Smooth muscle cell of the brain vasculature (primary cell): ENCODE data around the gene REXO1.

Experiments used
- DNase-seq: peaks from one replicate; pipeline ENCODE4 v3.0.0-alpha.2; 2012; ENCODE audit warnings: low read depth, low spot score

REXO1 gene

GRCh38 chr19:1849132-1849474 is 820 bp upstream of the REXO1 start:
- DNase-seq, result no peak

DNA sequence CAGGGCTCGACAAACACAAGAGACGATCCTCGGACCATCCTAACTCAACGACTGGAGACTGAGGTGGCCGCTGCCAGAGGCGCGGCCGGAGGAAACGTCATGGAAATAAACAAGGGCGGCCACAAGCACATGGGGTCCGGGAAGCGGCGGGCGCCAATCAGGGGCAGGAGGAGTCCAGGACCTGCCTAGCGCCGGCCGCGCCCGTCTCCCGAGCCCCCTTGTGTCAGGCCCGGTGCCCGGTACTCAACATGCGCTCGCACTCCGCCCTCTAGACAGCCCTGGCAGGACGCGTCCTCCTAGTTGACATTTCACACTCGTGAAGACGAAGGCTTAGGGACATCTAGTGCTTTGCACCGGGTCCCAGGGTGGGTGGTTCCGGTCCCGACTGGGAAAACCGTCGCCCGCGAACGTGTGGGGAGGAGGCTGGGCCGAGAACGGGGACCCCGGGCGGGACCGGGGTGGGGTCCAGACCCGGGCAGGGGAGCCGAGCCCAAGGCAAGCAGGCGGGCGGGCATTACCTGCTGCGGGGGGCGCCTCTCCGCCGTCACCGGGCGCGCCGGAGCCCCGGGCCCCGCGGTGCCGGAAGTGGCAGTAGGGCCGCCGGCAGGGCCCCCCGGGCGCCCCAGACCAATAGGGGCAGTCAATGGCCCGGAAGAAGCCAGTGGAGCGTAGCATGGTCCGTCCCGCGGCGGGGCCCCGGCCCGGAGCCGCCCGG is 442 bp downstream of the REXO1 start:
- DNase-seq, result no peak

- DNase-seq, result no peak
Measured at GRCh38 chr19:1847348-1847683, 967 bp downstream of the REXO1 start.

GRCh38 chr19:1846517-1847204 is 1.6 kb downstream of the REXO1 start:
- no peak for DNase-seq

- no peak for DNase-seq
Measured at GRCh38 chr19:1845642-1846041, 2.6 kb downstream of the REXO1 start.

GRCh38 chr19:1845125-1845515 is 3.2 kb downstream of the REXO1 start:
- DNase-seq, result no peak

DNA sequence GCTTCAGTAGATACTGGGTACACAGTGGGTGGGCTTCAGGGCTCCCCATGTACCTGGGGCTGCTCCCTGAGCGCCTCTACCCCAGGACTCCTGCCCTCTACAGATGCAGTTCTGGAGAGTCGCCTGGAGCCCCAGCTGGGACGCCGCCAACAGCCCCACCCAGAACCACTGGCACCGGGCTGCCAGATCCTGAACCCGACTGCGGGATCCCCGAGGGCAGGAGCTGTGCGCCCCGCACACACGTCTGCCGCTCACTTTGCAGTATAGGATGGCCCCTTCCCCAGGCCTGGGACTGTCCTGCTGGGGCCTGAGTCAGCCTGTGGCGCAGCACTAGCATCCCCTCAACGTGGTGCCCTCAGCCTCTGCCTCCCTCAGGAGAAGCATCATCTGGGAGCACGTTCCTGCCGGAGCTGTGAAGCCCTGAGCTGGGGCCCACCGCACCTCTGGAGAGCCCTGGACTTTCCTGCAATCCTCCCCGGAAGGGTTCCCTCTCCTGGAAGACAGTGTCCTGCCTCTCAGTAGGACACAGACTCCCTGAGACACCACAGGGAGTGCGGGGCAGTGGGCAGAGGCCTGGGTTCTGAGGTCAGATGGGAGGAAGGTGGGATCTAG is 3.7 kb downstream of the REXO1 start:
- no peak for DNase-seq

DNA sequence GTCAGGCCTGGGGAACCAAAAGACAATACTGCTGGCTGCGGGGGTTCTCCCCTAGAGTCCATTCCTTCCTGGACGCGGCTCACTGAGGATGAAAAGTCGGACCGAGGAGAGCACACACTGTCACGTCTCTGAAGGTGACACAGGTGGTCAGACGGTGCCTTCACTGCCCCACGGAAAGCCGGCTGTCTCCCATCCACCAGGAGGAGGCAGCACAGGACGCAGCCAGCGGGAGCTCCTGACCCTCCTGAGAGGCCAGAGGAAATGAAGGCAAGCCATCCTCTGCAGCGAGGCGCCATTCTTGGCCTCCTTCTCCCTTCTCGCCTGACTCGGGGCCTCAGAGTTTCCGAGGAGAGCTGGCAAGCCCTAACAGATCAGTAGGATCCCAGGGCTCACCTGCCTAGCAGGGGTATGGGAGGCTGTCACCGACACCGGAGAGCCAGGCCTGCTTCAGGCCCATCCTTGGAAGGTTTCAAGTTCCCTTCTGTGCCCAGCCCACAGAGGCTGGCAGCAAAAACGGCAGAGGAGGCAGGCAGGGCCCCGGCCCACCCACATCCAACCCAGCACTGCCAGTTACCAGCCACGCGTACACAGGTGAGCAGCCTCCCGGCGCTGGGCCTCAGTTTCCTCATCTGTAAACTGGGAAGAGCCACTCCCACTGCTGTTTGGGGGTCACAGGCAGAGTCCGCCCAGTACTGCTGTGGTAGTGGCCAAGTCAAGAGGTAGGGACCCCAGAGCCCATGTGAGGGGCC is 4.5 kb downstream of the REXO1 start:
- DNase-seq, result no peak

- DNase-seq, result no peak
Measured at GRCh38 chr19:1843116-1843515, 5.2 kb downstream of the REXO1 start.

DNA sequence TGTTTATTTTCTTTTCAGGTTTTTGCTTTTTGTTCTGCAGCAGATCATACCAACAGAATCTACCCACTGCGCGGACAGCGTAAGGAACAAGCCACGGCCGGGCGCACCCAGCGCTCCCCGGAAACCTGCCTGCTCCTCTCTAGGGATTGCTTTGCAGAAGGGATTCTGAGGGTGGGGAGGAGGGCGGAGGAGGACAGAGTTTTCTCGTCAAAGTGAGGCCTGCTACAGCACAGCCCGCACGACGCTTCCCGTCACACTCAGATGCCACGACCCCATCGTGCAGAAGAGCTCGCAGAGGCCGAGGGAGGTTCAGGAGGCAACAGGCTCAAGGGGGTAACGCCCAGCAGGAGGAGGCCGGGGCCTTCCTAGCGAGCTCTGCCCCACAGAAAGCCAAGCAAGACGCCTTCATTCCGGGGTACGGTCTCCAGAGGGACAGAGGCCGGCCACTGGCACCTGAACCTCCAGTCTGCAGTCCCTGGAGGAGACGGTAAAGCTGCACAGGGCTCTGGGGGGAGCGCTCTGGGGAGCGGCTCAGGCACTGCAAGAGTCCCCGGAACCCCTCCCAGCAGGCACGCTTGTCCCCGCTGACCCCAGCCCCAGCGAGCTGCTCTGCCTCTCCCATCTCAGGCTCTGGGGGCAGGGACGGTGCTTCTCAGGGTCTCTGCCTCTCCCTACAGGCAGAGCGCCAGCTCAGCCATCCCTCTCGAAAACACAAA is 6.9 kb downstream of the REXO1 start:
- DNase-seq, result no peak

DNA sequence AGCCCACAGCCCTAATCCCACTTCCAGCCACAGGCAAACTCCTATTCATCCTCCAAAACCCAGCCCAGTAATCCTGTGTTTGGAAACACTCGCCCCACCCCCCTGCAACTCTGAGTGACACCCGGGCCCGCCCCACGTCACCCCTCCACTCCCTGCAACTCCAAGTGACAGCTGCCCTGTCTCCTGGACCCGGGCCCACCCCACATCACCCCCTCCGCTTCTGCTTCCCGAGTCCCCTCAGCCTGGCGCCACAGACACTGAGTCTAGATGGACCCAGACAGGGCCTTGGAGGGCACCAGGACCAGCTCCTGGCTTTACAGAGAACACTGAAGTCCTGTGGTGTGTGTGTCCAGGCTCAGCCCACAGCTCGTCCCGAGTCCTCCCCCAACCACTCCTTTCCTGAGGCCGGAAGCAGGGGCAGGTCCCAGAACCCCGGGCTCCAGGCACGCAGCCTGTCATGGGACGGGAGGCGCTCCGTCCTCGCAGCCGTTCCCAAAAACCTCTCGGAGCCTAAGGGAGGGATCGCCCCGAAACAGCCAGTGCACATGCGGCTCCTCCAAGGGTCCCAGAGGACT is 7.7 kb downstream of the REXO1 start:
- DNase-seq, result no peak

DNA sequence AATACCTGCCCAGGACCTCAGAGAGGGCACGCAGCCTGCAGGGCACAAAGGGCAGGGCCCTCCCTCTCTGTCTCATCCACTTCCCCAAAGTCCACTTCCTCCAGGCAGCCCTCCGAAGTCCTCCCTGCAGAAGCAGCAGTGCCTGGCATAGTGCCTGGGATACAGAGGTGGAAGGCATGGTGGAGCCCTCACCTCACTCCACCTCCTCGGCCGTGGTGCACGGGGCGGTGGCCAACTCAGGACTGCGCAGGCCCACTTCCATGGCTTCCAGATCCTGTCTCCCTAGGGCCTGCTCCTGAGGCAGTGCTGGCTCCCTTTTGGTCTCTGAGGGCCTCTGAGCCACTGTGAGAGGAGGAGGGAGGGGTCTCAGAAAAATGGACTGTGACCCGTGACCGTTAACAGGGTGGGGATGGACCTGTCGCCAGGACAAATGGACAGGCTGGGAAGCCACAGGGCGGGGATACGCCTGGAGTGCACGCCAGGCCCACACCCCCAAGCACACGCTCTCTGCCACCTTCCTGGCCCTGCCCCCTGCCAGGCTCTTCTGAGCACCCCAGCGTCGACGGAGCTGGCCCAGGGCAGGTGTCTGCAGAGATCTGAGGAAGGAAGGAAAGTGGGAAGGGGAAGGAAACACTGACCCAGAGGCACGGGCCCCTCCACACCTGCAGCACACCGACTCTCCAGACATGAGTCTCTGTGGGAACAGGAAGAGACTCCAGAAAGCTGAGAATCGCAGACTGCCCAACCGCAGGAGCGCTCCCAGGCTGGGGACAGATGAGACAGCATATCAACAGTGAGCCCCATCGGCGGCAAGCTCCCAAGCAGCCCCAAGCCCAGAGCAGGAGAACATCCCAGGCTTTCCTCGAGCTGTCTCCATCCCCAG is 8.4 kb downstream of the REXO1 start:
- no peak for DNase-seq

- DNase-seq, result no peak
Measured at GRCh38 chr19:1837625-1838105, 10.6 kb downstream of the REXO1 start.

GRCh38 chr19:1837222-1837565 is 11.1 kb downstream of the REXO1 start:
- no peak for DNase-seq

GRCh38 chr19:1836458-1837221 is 11.6 kb downstream of the REXO1 start:
- no peak for DNase-seq

- no peak for DNase-seq
Measured at GRCh38 chr19:1833540-1833939, 14.7 kb downstream of the REXO1 start.

GRCh38 chr19:1832046-1832663 is 16.1 kb downstream of the REXO1 start:
- no peak for DNase-seq

GRCh38 chr19:1830978-1831377 is 17.3 kb downstream of the REXO1 start:
- no peak for DNase-seq

GRCh38 chr19:1830568-1830967 is 17.7 kb downstream of the REXO1 start:
- no peak for DNase-seq
